Body of pancreas (tissue), 4 donors: ENCODE measurements around the gene LTBP4.

Experiments used
- CTCF ChIP-seq, 7 experiments: fragments of 450-650 bp in 4 of 7; fragments of 200-600 bp in 3 of 7; sonication (generic) in 3 of 7; IDR thresholded peaks; one replicate each; pipeline ENCODE4 v1.5.1; 2016 to 2019; ENCODE audit warnings: antibody characterized with exemption in 7 of 7
- POLR2A ChIP-seq, 3 donors: fragments of 450-650 bp; IDR thresholded peaks; one replicate each; pipeline ENCODE4 v1.6.1; 2016; ENCODE audit warnings: antibody characterized with exemption in 3 of 3, mild to moderate bottlenecking in 2 of 3

GRCh38 chr19:40630571-40631160, 29.5 kb downstream of the LTBP4 start:
- no peak for TF ChIP-seq CTCF (IDR thresholded peaks at IDR 0.05)
- no peak for TF ChIP-seq POLR2A (IDR thresholded peaks at IDR 0.05)
